Coronary artery (tissue), 2 donors: ENCODE measurements around the gene EPSTI1.

Experiments used
- DNase-seq: peaks from one replicate; pipeline ENCODE4 v3.0.0-alpha.2; 2017; ENCODE audit warnings: low spot score
- H3K27ac ChIP-seq, 2 donors: fragments of 200-600 bp; sonication (generic); one replicate each; pipeline ENCODE4 v1.5.1; 2016 to 2019
- H3K4me3 ChIP-seq: fragments of 200-600 bp; sonication (generic); 2 replicates; pipeline ENCODE4 v1.5.1; 2016; ENCODE audit warnings: mild to moderate bottlenecking, moderate library complexity
- TF ChIP-seq, protein P1 (sequence below): fragments of 200-600 bp; sonication (generic); IDR thresholded peaks from one replicate; pipeline ENCODE4 v1.5.1; 2019; ENCODE audit warnings: antibody characterized with exemption

Gene EPSTI1

DNA sequence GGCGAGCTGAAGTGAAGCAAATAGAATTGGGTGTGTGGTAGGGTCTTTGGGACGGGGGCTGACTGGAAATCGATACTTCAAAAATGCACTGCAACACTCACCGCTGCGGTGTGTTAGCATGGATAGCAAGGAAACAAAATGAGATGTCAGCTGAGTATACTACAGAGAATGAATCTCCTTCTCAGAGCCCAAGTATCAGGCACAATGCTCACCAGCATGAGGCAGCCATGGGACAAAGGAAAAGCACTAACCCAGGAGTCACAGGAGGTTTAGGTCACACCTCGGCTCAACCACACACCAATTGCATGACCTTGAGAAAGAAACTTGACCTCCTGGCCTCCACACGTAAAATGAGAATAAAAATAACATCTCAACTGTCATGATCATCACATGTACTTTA is 136.6 kb downstream of the EPSTI1 start:
- H3K27ac ChIP-seq = no peak overlapping the region
- TF ChIP-seq, protein P1, sequence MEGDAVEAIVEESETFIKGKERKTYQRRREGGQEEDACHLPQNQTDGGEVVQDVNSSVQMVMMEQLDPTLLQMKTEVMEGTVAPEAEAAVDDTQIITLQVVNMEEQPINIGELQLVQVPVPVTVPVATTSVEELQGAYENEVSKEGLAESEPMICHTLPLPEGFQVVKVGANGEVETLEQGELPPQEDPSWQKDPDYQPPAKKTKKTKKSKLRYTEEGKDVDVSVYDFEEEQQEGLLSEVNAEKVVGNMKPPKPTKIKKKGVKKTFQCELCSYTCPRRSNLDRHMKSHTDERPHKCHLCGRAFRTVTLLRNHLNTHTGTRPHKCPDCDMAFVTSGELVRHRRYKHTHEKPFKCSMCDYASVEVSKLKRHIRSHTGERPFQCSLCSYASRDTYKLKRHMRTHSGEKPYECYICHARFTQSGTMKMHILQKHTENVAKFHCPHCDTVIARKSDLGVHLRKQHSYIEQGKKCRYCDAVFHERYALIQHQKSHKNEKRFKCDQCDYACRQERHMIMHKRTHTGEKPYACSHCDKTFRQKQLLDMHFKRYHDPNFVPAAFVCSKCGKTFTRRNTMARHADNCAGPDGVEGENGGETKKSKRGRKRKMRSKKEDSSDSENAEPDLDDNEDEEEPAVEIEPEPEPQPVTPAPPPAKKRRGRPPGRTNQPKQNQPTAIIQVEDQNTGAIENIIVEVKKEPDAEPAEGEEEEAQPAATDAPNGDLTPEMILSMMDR = no peak
- no peak overlapping the region for H3K4me3 ChIP-seq
- no peak for DNase-seq

DNA sequence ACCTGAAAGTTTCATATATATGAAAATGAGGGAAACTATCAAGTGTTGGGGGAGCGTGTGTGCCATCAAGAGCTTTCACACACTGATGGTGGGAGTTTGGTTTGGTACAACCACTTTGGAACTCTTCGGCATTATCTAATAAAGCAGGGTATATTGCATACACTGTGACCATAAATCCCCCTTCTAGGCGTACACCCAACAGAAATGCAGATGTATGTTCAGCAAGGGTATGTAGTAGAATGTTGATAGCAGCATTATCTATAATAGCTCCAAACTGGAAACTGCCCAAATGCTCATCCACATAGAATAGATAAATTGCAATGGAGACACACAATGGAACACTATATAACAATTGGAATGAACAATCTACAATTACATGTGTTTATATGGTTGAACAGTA is 139.9 kb downstream of the EPSTI1 start:
- TF ChIP-seq, protein P1 = no peak
- no peak for DNase-seq

DNA sequence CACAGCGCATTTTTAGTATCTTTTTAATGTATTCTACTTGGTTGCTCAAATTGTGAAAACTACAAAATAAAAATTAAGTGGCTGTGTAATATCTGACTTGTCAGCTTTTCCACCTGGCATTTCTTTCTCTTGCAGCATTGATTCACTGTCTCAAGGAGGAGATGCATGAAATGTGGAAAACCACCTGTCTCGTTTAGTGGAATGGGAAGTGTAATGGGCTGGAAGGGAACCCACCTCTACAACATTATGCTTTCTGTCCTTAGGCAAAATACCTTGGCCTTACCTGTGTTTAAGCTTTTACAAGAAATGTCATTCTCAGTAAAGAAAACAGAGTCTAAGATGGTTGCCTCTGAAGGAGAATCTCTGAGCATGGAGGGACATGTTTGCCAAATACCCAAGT is 142.8 kb downstream of the EPSTI1 start:
- H3K4me3 ChIP-seq = no peak overlapping the region
- TF ChIP-seq, protein P1 = no peak
- H3K27ac ChIP-seq = no peak overlapping the region
- no peak for DNase-seq

More for the DNA sequence above, 139.9 kb downstream of the EPSTI1 start:
- Histone ChIP-seq H3K27ac (no peak overlapping the region), H3K4me3 (no peak overlapping the region)

DNA sequence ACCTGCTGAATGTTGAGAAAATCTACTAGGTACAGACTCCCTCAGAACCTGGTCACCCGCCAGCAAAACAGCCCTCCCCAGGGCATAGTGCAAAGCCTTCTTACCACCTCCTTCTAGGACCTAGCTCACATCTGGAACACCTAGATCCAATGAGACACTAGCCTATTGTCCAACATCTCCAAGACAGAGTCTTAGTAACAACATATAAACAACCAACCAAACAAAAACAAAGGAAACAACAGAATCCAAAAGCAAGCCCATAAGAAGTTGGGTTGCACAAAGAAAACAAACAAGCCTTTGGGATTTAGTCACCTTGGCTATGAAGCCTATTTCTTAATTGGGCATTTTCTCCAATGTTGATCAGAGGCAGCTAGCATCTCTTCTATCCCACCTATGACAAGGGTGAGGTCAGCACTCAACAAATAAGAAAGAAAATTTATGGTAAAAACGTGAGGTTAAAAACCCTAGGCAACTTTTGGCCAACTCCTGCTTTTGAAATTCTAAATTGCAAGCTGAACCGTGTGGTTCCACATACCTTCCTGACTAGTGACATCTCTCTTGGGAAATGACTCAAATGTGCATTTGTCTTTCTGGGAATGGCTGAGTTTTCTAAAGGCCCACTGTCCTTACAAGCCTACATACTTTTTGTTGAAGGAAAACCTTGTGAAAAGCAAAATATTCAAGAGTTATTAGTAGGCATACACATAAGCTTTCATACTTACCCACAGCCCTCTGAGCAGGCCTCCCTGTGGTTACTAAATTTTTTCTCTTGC is 144.0 kb downstream of the EPSTI1 start:
- Histone ChIP-seq H3K4me3 (no peak overlapping the region), H3K27ac (no peak overlapping the region)
- TF ChIP-seq, protein P1 = no peak
- no peak for DNase-seq

DNA sequence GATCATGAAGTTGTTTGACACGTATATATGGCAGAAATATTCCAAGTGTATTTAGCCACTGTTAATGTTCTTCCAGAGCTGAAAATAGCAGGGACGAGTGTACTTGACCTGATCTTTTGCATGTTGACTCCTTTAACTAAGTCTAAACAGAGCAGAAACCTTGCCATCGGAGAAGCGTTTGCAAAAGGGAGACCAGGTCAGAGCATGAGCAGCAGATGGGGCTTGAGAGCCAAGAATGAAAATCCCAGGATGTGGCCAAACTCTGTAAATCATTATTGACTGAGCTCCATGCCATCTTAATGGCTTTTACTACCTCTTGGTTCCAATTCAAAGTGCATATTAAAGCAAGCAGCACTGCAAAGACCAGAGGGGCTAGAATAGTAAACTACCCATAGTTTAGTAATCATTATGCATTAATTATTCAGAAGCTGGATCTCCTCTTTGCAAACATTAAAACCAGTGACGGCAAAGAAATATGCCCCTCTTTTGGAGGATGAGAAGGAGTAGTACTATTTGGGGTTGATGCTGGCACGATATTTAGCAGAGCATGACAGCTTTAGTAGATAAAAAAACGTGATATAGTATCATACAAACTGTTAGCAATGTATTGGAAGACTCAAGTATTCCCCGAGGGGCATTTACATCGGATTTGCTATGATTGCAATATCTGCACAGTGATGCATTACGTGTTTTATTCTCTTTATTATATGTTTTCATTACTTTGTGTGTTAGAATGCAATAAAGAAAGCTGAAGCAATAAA is 154.9 kb downstream of the EPSTI1 start:
- H3K27ac ChIP-seq = no peak overlapping the region
- no peak overlapping the region for H3K4me3 ChIP-seq
- TF ChIP-seq, protein P1 = no peak
- DNase-seq = no peak
